COLO668 (cell line): Measurements from ENCODE around the gene DCLK1.
A peak's percentile ranks its signal among the peaks of the same experiment; 100 is the strongest.
"Not testable (repeated sequence)": the region's sequence is repeated elsewhere in the genome, so short reads cannot be mapped to it uniquely, and the experiment has no call there.

Experiments
- DNase-seq: peaks from one replicate; lab custom pipeline; 2025; ENCODE audit not compliant: unreplicated experiment; lab: John Stamatoyannopoulos, UW

Gene DCLK1

GRCh38 chr13:36088463-36088862 is 42.7 kb downstream of the DCLK1 start:
- no peak for DNase-seq

GRCh38 chr13:36088001-36088400 is 43.2 kb downstream of the DCLK1 start:
- peak; percentile 55 for DNase-seq

GRCh38 chr13:36086117-36086516 is 45.1 kb downstream of the DCLK1 start:
- DNase-seq, result peak; percentile 61

- no peak for DNase-seq
Measured at GRCh38 chr13:36084131-36084530, 47.1 kb downstream of the DCLK1 start.

DNA sequence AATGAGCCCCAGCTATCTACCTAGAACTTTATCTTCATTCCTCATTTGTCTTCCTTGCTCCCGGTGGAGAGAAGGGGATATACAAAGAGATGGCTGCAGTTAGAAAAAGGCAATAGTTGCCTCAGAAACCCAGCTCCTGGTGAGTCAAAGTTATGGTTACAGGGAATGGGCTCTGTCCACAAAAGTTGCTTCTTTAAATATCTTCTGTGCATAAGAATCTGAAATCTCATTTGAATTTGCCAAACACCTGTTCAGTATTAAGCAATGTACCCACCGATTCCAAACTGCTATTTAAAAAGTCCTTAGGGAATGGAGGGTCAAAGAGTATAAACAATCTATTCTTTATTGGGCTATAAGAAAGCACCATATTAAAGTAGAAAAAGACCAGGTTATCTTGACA is 48.4 kb downstream of the DCLK1 start:
- no peak for DNase-seq

DNA sequence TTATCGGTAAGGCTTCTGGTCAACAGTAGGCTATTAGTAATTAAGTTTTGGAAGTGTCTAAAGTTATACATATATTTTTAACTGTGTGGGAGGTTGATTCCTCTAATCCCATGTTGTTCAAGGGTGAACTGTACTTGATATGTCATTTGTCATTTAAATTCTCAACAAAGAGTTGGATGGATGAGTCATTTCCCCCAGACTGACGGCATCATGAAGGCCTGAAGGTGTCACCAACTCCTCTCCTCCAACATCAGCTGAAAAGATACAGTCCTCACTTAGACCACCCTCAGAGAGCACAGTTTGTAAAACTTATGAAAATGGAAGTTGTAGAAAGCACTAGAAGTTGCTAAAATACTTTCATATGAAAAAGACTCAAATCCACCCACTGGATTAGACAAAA is 48.8 kb downstream of the DCLK1 start:
- DNase-seq, result no peak

GRCh38 chr13:36076211-36076610 is 55.0 kb downstream of the DCLK1 start:
- no peak for DNase-seq

DNA sequence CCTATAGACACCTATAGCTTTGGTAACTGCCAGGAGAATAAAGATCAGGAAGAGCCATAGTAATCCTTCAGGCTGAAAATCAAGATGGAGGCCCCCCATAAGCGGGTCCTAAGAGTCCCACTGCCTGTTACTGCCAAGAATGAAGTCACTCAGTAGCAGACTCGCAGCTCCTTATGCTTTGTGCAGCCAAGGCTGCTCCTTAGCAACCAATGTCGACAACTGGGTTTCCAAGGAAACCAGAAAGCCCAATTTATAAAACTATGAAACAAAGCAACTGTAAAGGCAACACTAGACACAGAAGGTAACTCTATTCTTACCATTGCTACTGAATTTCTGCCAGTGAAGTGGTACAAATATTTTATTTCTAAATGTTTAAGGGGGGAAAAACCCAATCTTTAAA is 56.5 kb downstream of the DCLK1 start:
- no peak for DNase-seq

GRCh38 chr13:36072152-36072935 is 58.8 kb downstream of the DCLK1 start:
- DNase-seq, result no peak

GRCh38 chr13:36070504-36071192 is 60.5 kb downstream of the DCLK1 start:
- DNase-seq, result not testable (repeated sequence)

DNA sequence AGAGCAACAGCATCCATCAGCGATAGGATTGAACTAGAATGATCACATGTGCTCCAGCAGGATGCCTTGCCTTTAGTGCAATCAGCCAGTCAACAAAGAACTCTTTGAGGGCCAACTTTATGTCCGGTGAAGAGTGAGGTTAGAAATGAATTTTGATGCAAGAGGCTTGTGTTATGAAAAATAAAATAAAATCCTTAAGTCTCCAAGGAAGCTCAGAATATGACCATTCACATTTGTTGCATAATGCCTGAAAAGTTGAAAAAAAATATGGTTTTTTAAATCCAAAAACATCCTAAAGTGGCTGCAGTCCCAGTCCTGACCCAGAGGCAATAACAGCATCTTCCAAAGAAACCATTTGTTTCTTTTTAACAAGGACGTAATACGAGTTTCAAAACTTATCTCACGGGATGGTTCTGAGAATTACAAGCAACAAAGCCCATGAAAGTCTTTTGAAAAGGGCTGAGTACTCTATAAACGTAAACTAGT is 61.3 kb downstream of the DCLK1 start:
- DNase-seq, result no peak

DNA sequence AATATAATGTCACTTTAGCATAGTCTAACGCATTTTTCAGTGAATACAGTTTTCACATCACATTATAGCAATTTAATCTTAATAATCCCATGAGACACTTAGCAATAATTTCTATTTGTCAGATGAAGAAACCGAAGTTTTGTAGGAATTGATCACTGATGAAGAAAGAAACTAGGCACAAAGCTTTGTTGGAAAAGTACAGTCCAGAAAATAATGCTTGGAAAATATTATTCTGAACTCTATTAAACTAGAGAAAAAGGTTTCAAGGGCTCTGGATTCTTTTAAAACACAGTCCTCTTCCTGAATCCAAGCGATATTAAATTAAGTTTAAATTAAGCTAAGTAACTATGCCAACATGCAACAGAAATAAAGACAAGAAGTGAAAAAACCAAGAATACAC is 62.2 kb downstream of the DCLK1 start:
- DNase-seq, result no peak

DNA sequence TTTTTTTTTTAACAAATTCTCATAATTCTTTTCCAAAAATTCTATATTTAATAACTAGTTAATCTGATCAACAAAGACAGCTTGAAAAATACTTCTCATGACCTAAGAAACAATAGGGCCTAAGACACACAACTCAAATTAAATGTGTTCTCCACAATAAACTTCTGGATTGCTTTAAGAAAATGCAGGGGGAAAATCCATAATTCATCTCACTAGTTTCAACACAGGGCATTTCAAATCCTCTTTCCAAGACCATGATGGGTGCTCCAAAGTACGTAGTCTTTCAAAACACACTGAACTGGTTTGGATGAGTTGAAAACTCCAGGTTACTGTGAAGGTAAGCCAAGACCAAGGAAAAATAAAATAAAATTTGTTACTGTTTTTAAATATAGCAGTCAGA is 62.6 kb downstream of the DCLK1 start:
- no peak for DNase-seq

GRCh38 chr13:36067746-36068381 is 63.3 kb downstream of the DCLK1 start:
- no peak for DNase-seq

- DNase-seq, result no peak
Measured at GRCh38 chr13:36062249-36062648, 68.9 kb downstream of the DCLK1 start.

DNA sequence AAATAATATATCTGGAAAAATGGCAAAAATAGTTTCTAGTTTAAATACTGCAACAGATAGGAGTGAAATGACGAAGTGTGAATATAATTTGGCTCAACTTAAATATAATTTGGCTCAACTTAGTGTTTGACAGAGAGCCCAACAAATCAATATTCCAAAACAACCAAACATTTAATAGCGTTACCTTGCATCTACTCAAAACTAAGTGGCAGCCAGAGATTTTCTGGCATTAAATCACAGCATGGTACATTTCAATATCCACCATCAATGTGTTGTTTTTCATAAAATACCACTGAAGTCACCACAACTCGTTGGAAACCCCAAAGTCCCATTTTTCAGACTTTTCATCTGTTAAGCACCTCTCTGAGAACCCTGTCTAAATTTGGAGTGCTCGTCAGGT is 69.6 kb downstream of the DCLK1 start:
- DNase-seq, result no peak

GRCh38 chr13:36061054-36061453 is 70.1 kb downstream of the DCLK1 start:
- no peak for DNase-seq

GRCh38 chr13:36059321-36059720 is 71.9 kb downstream of the DCLK1 start:
- no peak for DNase-seq

- no peak for DNase-seq
Measured at GRCh38 chr13:36058116-36058515, 73.1 kb downstream of the DCLK1 start.

DNA sequence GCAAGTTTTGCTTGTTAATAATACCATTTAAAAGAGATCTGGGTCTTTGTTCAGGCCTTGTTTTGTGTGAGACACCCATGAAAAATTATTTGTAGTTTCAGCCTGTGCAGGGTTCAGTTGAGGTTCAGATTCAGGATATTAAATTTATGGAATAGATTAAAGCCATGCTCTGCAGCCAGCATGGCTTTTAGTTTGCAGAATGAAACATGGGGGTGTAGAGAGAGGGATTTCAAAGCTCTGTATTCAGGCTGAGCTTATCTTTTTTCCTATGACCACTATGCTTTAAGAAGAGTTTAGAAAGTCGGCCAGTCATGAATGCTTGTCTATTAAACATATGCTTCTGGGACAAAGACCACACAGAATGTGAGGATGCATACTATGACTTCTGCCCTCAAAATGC is 73.6 kb downstream of the DCLK1 start:
- no peak for DNase-seq

- DNase-seq, result no peak
Measured at GRCh38 chr13:36057041-36057440, 74.1 kb downstream of the DCLK1 start.

- DNase-seq, result no peak
Measured at GRCh38 chr13:36055366-36055765, 75.8 kb downstream of the DCLK1 start.
